OCI-LY3 (cell line): ENCODE results near the gene GGN.
"Not testable (repeated sequence)": the region's sequence is repeated elsewhere in the genome, so short reads cannot be mapped to it uniquely, and the experiment has no call there.

Experiments
- H2AFZ ChIP-seq: fragments of 200-600, 300-600 bp; shearing (Covaris generic); 2 replicates; pipeline ENCODE4 v1.6.0; 2014; ENCODE audit warnings: antibody characterized with exemption, low read depth, low read length
- H3K27ac ChIP-seq: fragments of 200-600, 300-600 bp; sonication (generic); 2 replicates; pipeline ENCODE4 v1.5.1; 2014; ENCODE audit warnings: mild to moderate bottlenecking, low read length, moderate library complexity, mixed read lengths
- H3K27me3 ChIP-seq: fragments of 200-600, 300-600 bp; sonication (generic); 2 replicates; pipeline ENCODE4 v1.6.1; 2014; ENCODE audit warnings: low read depth, low read length, mixed read lengths
- H3K36me3 ChIP-seq: fragments of 200-600, 300-600 bp; sonication (generic); replicated peaks from 2 replicates; pipeline ENCODE3; 2014; ENCODE audit warnings: low read depth, low read length, mixed read lengths
- H3K4me1 ChIP-seq: fragments of 300-600, 200-600 bp; sonication (generic); 2 replicates; pipeline ENCODE4 v1.6.1; 2014; ENCODE audit warnings: low read length, mixed read lengths
- H3K4me2 ChIP-seq: fragments of 200-600, 300-600 bp; sonication (generic); 2 replicates; pipeline ENCODE4 v1.6.1; 2014; ENCODE audit warnings: low read length, mixed read lengths
- H3K4me3 ChIP-seq: fragments of 300-600, 200-600 bp; sonication (generic); 2 replicates; pipeline ENCODE4 v1.5.1; 2014; ENCODE audit warnings: antibody characterized with exemption, mild to moderate bottlenecking, low read length, moderate library complexity
- H3K79me2 ChIP-seq: fragments of 300-600, 200-600 bp; shearing (Covaris generic); 2 replicates; pipeline ENCODE4 v1.6.1; 2014; ENCODE audit warnings: mild to moderate bottlenecking, low read length, mixed read lengths
- H3K9ac ChIP-seq: fragments of 300-600, 200-600 bp; shearing (Covaris generic); 2 replicates; pipeline ENCODE4 v1.6.0; 2014; ENCODE audit warnings: mild to moderate bottlenecking, low read length, moderate library complexity
- H3K9me3 ChIP-seq: fragments of 200-600, 300-600 bp; shearing (Covaris generic); 2 replicates; pipeline ENCODE4 v1.6.1; 2014; ENCODE audit warnings: low read length, mixed read lengths; ENCODE audit not compliant: insufficient read depth
- H4K20me1 ChIP-seq: fragments of 200-600, 300-600 bp; sonication (generic); 2 replicates; pipeline ENCODE4 v1.6.1; 2016; ENCODE audit warnings: low read length, mixed read lengths; ENCODE audit not compliant: insufficient read depth
- CTCF ChIP-seq: fragments of 200-600, 300-600 bp; sonication (generic); IDR thresholded peaks from 2 replicates; pipeline ENCODE4 v1.5.1; 2014; ENCODE audit warnings: antibody characterized with exemption, low read length, low read depth
- EZH2phosphoT487 ChIP-seq: fragments of 200-600 bp; shearing (Covaris generic); IDR thresholded peaks from 2 replicates; pipeline ENCODE4 v1.6.1; 2018; ENCODE audit warnings: antibody characterized with exemption, mixed run types, low read depth

The GGN gene

DNA sequence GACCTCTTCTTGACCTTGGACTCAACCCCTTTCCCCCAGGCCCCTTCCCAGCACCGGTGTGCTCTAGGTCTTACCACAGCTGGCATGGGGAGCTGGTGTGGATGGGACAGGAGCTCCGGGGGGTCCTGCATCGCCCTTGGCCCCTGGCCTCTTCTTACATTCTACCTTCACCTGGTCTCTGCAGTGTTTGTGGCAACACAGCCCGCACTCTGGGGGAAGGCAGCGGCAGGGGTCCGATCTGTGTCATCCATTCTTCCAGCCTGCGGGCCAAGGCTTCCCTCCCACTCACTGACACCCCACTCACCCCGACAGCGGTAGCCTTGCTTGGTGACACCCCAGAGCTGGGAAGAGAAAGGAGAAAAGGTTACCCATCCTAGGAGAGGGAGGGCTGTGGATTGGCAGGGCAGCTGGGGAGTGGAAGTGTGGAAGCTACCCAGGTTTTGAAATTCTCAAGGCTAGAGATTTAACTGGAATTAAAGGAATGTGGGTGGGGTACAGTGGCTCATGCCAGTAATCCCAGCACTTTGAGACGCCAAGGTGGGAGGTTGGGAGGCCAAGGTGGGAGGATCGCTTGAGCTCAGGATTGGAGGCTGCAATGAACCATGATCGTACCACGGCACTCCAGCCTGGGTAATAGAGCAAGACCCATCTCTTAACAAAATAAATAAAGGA lies 23.3 kb upstream of the GGN start:
- H3K4me1 ChIP-seq: no peaks in the 10 kb centered on the region
- TF ChIP-seq EZH2phosphoT487 (no peak), CTCF (no peak)
- H4K20me1 ChIP-seq: no peaks in the 10 kb centered on the region
- no peaks in the 10 kb centered on the region for H3K79me2 ChIP-seq
- peaks cover 64% of the 10 kb centered on the region for H3K36me3 ChIP-seq
- H3K27me3 ChIP-seq: no peaks in the 10 kb centered on the region
- H3K4me3 ChIP-seq: no peak overlapping the region
- no peak overlapping the region for H2AFZ ChIP-seq
- no peak overlapping the region for H3K4me2 ChIP-seq
- no peaks in the 10 kb centered on the region for H3K9me3 ChIP-seq
- no peak overlapping the region for H3K9ac ChIP-seq
- no peak overlapping the region for H3K27ac ChIP-seq

- not testable (repeated sequence) for H3K9me3 ChIP-seq, H3K9ac ChIP-seq, H3K27ac ChIP-seq, H4K20me1 ChIP-seq, H3K4me2 ChIP-seq, H3K79me2 ChIP-seq, H3K4me1 ChIP-seq, H3K27me3 ChIP-seq, H3K4me3 ChIP-seq, H2AFZ ChIP-seq
- peaks cover 66% of the 10 kb centered on the region for H3K36me3 ChIP-seq
Observed at GRCh38 chr19:38410407-38410806, 22.6 kb upstream of the GGN start.

GRCh38 chr19:38409631-38410133 lies 21.8 kb upstream of the GGN start:
- no peak overlapping the region for H3K27ac ChIP-seq
- no peak overlapping the region for H3K4me2 ChIP-seq
- TF ChIP-seq EZH2phosphoT487 (no peak), CTCF (no peak)
- H4K20me1 ChIP-seq: no peaks in the 10 kb centered on the region
- H3K4me1 ChIP-seq: no peaks in the 10 kb centered on the region
- H3K79me2 ChIP-seq: no peaks in the 10 kb centered on the region
- H3K36me3 ChIP-seq: peaks cover 71% of the 10 kb centered on the region
- H3K4me3 ChIP-seq: no peak overlapping the region
- H2AFZ ChIP-seq: no peak overlapping the region
- H3K9ac ChIP-seq: no peak overlapping the region
- no peaks in the 10 kb centered on the region for H3K27me3 ChIP-seq
- H3K9me3 ChIP-seq: no peaks in the 10 kb centered on the region

- no peak for TF ChIP-seq CTCF
- TF ChIP-seq EZH2phosphoT487: no peak
- H3K4me2 ChIP-seq: no peak overlapping the region
- H4K20me1 ChIP-seq: no peaks in the 10 kb centered on the region
- H3K36me3 ChIP-seq: peaks cover 39% of the 10 kb centered on the region
- no peak overlapping the region for H3K9ac ChIP-seq
- peaks cover 5% of the 10 kb centered on the region; the same call in 1 of the 2 replicates for H3K79me2 ChIP-seq
- no peak overlapping the region for H3K4me3 ChIP-seq
- peaks cover 7% of the 10 kb centered on the region; the same call in 1 of the 2 replicates for H3K4me1 ChIP-seq
- no peak overlapping the region for H2AFZ ChIP-seq
- H3K27me3 ChIP-seq: no peaks in the 10 kb centered on the region
- H3K9me3 ChIP-seq: no peaks in the 10 kb centered on the region
- H3K27ac ChIP-seq: no peak overlapping the region
Observed at GRCh38 chr19:38405276-38405675, 17.4 kb upstream of the GGN start.
